ENCODE data around the gene ATRIP.
A peak's percentile ranks its signal among the peaks of the same experiment; 100 is the strongest.

ATRIP gene

GRCh38 chr3:48504051-48504946 is 57.8 kb downstream of the ATRIP start, which contains the start of gene SHISA5:
TSS of gene SHISA5 (minus strand) at chr3:48504174. CDS start at chr3:48504094, 80 bp downstream.
- peak; percentile 47 for DNase-seq (ENCODE audit: low spot score)

DNA sequence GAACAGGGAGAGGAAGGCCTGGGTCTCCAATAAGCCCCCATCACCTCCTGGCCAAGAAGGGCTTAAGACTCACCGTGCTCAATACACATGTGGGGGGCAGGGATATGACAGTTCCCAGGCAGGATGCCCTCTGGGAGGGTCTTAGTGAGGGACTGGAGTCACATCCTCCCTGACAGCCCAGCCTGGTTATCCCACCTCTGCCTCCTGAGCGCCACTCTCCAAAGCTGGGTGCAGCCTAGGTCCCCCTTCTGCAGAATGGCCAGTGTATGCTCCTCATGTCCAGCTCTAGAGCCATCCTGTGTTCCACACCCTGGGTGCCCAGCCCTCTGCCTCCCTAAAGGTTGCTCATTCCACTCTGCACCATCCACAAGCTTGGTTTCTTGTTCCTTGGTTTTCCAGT is 58.6 kb downstream of the ATRIP start:
- no peak for DNase-seq (ENCODE audit: low spot score)

GRCh38 chr3:48505968-48506504 is 59.5 kb downstream of the ATRIP start:
- no peak for DNase-seq (ENCODE audit: low spot score)

- no peak for DNase-seq (ENCODE audit: low spot score)
Observed at GRCh38 chr3:48507256-48508061, 60.9 kb downstream of the ATRIP start.

- DNase-seq (ENCODE audit: low spot score) = no peak
Observed at GRCh38 chr3:48511551-48511950, 65.0 kb downstream of the ATRIP start.

DNA sequence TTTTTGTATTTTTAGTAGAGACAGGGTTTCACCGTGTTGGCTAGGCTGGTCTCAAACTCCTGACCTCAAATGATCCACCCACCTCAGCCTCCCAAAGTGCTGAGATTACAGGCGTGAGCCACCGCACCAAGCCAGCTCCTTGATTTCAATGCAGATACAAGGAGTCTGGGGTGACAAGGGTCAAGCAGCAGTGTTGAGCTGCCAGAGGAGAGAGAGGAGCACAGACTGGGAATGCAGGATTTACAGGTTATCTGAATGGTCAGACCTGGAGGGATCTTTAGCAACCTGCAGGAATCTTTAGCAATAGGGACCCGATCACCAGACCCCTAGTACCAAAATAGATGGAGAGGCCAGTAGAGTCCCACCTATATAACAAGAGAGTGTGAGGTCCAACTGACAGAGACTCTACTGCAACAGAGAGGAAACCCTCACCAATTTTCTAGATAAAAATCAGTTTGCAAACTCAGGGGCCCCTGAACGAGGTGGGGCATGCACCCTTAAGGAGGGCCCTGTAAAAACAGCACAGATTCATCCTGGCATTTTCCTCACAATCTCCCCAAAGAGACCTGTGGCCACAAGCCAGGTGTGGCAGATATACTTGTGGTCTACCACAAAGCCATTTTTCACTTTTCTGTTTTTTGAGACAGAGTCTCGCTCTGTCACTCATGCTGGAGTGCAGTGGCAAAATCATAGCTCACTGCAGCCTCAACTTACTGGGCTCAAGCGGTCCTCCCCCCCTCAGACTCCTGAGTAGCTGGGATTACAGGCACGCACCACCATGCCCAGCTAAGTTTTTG is 68.1 kb downstream of the ATRIP start:
- DNase-seq (ENCODE audit: low spot score) = no peak
